Calu3 (cell line): ENCODE data around the gene CD44. TPM values are rescaled to one million over a fixed set of nuclear protein-coding genes. Genes with fewer than 3 reads are reported as not detected.

Source experiments
- BruUV-seq: library from RNA; stranded (reverse); fragments of 400-500 nt; replicated peaks from 2 replicates; lab custom pipeline; 2021; lab: Mats Ljungman, UMichigan
- CTCF ChIA-PET: fragments of 300-600 bp; sonication (Branson Sonifier 250); formaldehyde crosslinking; loops from one replicate; lab custom pipeline; 2022; ENCODE audit warnings: antibody characterized with exemption; lab: Charles Lee
- DNase-seq: peaks from one replicate; pipeline ENCODE4 v3.0.0; 2022
- H3K27ac Mint-ChIP-seq: one replicate; pipeline ENCODE4 v1.8.0; 2022; ENCODE audit warnings: mixed read lengths; ENCODE audit not compliant: unreplicated experiment
- H3K27me3 Mint-ChIP-seq: one replicate; pipeline ENCODE4 v1.8.0; 2022; ENCODE audit warnings: mixed read lengths; ENCODE audit not compliant: unreplicated experiment
- H3K36me3 Mint-ChIP-seq: one replicate; pipeline ENCODE4 v1.8.0; 2022; ENCODE audit warnings: mild to moderate bottlenecking, moderate library complexity, mixed read lengths; ENCODE audit not compliant: insufficient read depth, unreplicated experiment
- H3K4me1 Mint-ChIP-seq: one replicate; pipeline ENCODE4 v1.8.0; 2022; ENCODE audit warnings: mild to moderate bottlenecking, low read depth, mixed read lengths; ENCODE audit not compliant: unreplicated experiment
- H3K4me3 Mint-ChIP-seq: one replicate; pipeline ENCODE4 v1.8.0; 2022; ENCODE audit warnings: mild to moderate bottlenecking, low read depth, moderate library complexity, mixed read lengths; ENCODE audit not compliant: unreplicated experiment
- H3K9me3 Mint-ChIP-seq: one replicate; pipeline ENCODE4 v1.8.0; 2022; ENCODE audit warnings: low read depth, mixed read lengths; ENCODE audit not compliant: unreplicated experiment
- intact Hi-C: fragments of 100-400 bp; cut with micrococcal nuclease; formaldehyde crosslinking; loops from one replicate; pipeline ENCODE4 v1.10.0; 2022; ENCODE audit not compliant: unreplicated experiment
- total RNA-seq: library from RNA; stranded (reverse); gene quantifications from 2 replicates; pipeline ENCODE4 v1.2.3, GENCODE V29; 2022
- TF ChIP-seq, protein P1 (sequence below): fragments of 200-600 bp; IDR thresholded peaks from one replicate; pipeline ENCODE4 v1.8.0; 2022; ENCODE audit warnings: antibody characterized with exemption; ENCODE audit not compliant: unreplicated experiment

Gene CD44
- total RNA-seq, 1 experiment from 2014 or later: 1,189 TPM

- CTCF ChIA-PET: interaction anchor here (0.7 kb wide), 1 partner anchor 17 kb away, joined by 3 read pairs; no protein-coding TSS in a partner anchor
- Mint-ChIP-seq H3K27ac (peak overlapping the region; percentile 40), H3K4me1 (peaks cover 60% of the 10 kb centered on the region), H3K27me3 (no peaks in the 10 kb centered on the region), H3K4me3 (no peak overlapping the region), H3K9me3 (no peaks in the 10 kb centered on the region), H3K36me3 (peaks cover 74% of the 10 kb centered on the region)
- no peak for DNase-seq
- no TSS peak for BruUV-seq
- intact Hi-C loops: no loop called here
- TF ChIP-seq, protein P1, sequence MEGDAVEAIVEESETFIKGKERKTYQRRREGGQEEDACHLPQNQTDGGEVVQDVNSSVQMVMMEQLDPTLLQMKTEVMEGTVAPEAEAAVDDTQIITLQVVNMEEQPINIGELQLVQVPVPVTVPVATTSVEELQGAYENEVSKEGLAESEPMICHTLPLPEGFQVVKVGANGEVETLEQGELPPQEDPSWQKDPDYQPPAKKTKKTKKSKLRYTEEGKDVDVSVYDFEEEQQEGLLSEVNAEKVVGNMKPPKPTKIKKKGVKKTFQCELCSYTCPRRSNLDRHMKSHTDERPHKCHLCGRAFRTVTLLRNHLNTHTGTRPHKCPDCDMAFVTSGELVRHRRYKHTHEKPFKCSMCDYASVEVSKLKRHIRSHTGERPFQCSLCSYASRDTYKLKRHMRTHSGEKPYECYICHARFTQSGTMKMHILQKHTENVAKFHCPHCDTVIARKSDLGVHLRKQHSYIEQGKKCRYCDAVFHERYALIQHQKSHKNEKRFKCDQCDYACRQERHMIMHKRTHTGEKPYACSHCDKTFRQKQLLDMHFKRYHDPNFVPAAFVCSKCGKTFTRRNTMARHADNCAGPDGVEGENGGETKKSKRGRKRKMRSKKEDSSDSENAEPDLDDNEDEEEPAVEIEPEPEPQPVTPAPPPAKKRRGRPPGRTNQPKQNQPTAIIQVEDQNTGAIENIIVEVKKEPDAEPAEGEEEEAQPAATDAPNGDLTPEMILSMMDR: no peak
These were observed 44.5 kb downstream of the CD44 start for GRCh38 chr11:35183326-35183925.

- H3K9me3 Mint-ChIP-seq: no peaks in the 10 kb centered on the region
These were observed 46.7 kb downstream of the CD44 start for GRCh38 chr11:35185696-35186095.

DNA sequence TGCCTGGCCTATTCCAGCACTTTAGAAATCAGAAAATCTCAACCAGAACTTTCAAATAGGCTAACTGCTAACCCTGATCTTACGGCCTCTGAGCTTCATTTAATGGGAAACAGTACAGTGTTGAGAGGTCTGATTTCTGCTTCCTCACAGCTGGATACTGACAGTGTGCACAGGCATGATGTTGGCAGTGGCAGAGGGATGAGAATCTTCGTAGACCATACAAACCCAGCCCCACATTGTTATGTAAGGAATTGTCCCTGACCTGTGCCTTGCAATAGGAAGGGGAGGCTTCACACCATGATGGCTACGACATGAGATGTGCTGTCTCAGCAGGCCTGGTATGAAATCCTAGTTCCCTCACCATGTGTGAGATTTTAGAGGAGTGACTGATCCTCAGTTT, 49.0 kb downstream of the CD44 start:
- no peak overlapping the region for H3K27ac Mint-ChIP-seq
- CTCF ChIA-PET: no interaction called here
- no peaks in the 10 kb centered on the region for H3K9me3 Mint-ChIP-seq
- peaks cover 42% of the 10 kb centered on the region for H3K4me1 Mint-ChIP-seq
- H3K4me3 Mint-ChIP-seq: no peak overlapping the region
- intact Hi-C loops: no loop called here
- BruUV-seq: no TSS peak
- H3K27me3 Mint-ChIP-seq: no peaks in the 10 kb centered on the region
- TF ChIP-seq, protein P1: no peak
- no peak for DNase-seq
- H3K36me3 Mint-ChIP-seq: peaks cover 74% of the 10 kb centered on the region

More at GRCh38 chr11:35185696-35186095, 46.7 kb downstream of the CD44 start:
- DNase-seq: no peak
- intact Hi-C loops: no loop called here
- peak overlapping the region; percentile 77 for H3K27ac Mint-ChIP-seq
- peaks cover 43% of the 10 kb centered on the region for H3K4me1 Mint-ChIP-seq
- no peaks in the 10 kb centered on the region for H3K27me3 Mint-ChIP-seq
- CTCF ChIA-PET: no interaction called here
- peaks cover 74% of the 10 kb centered on the region for H3K36me3 Mint-ChIP-seq
- no peak overlapping the region for H3K4me3 Mint-ChIP-seq
- BruUV-seq: no TSS peak
- TF ChIP-seq, protein P1: no peak

GRCh38 chr11:35190804-35191348, 51.9 kb downstream of the CD44 start:
- H3K9me3 Mint-ChIP-seq: no peaks in the 10 kb centered on the region

More at GRCh38 chr11:35190804-35191348, 51.9 kb downstream of the CD44 start:
- CTCF ChIA-PET: no interaction called here
- Mint-ChIP-seq H3K27ac (peak overlapping the region; percentile 59), H3K27me3 (no peaks in the 10 kb centered on the region), H3K36me3 (peaks cover 77% of the 10 kb centered on the region), H3K4me1 (peaks cover 37% of the 10 kb centered on the region), H3K4me3 (no peak overlapping the region)
- no TSS peak for BruUV-seq
- DNase-seq: no peak
- intact Hi-C loops: no loop called here
- TF ChIP-seq, protein P1: no peak
